Measurements from ENCODE around the gene ASPSCR1.

ASPSCR1 gene

GRCh38 chr17:82042649-82043048 is 65.2 kb downstream of the ASPSCR1 start:
- DNase-seq (ENCODE audit: insufficient read length, low spot score) (no peak), FAIRE-seq (no peak)
- TF ChIP-seq CTCF (IDR thresholded peaks at IDR 0.05; ENCODE audit: insufficient read depth, missing control alignments): no peak

- no peak for FAIRE-seq
- no peak for TF ChIP-seq CTCF (IDR thresholded peaks at IDR 0.05; ENCODE audit: insufficient read depth, missing control alignments)
- no peak for DNase-seq (ENCODE audit: insufficient read length, low spot score)
Observed at GRCh38 chr17:82043507-82043906, 66.1 kb downstream of the ASPSCR1 start.

- DNase-seq (ENCODE audit: insufficient read length, low spot score) (no peak), FAIRE-seq (no peak)
- no peak for TF ChIP-seq CTCF (IDR thresholded peaks at IDR 0.05; ENCODE audit: insufficient read depth, missing control alignments)
Observed at GRCh38 chr17:82045936-82046484, 68.6 kb downstream of the ASPSCR1 start.

GRCh38 chr17:82046903-82047302 is 69.5 kb downstream of the ASPSCR1 start:
- no peak for TF ChIP-seq CTCF (IDR thresholded peaks at IDR 0.05; ENCODE audit: insufficient read depth, missing control alignments)
- DNase-seq (ENCODE audit: insufficient read length, low spot score) (no peak), FAIRE-seq (no peak)

- FAIRE-seq (no peak), DNase-seq (ENCODE audit: insufficient read length, low spot score) (no peak)
- TF ChIP-seq CTCF (IDR thresholded peaks at IDR 0.05; ENCODE audit: insufficient read depth, missing control alignments): no peak
Observed at GRCh38 chr17:82047379-82047778, 70.0 kb downstream of the ASPSCR1 start.

GRCh38 chr17:82047914-82048570 is 70.6 kb downstream of the ASPSCR1 start:
- no peak for TF ChIP-seq CTCF (IDR thresholded peaks at IDR 0.05; ENCODE audit: insufficient read depth, missing control alignments)
- FAIRE-seq: no peak

GRCh38 chr17:82048571-82048971 is 71.1 kb downstream of the ASPSCR1 start:
- TF ChIP-seq CTCF (IDR thresholded peaks at IDR 0.05; ENCODE audit: insufficient read depth, missing control alignments): no peak
- no peak for DNase-seq (ENCODE audit: insufficient read length, low spot score)
- FAIRE-seq: no peak

More at GRCh38 chr17:82047914-82048570, 70.6 kb downstream of the ASPSCR1 start:
- DNase-seq (ENCODE audit: insufficient read length, low spot score): no peak
